OCI-LY7 (cell line): ENCODE results near the gene FOXO6. TPM values are rescaled to one million over a fixed set of nuclear protein-coding genes. Genes with fewer than 3 reads are reported as not detected.

Experiments
- BruUV-seq: library from RNA; stranded (reverse); fragments of 400-500 nt; replicated peaks from 2 replicates; lab custom pipeline; 2021; lab: Mats Ljungman, UMichigan
- CTCF ChIA-PET: fragments of 300-600 bp; sonication (Branson Sonifier 250); formaldehyde crosslinking; loops from one replicate; lab custom pipeline; 2022; ENCODE audit warnings: antibody characterized with exemption; ENCODE audit not compliant: unreplicated experiment; lab: Charles Lee
- POLR2A ChIA-PET: fragments of 300-600 bp; sonication (Branson Sonifier 250); formaldehyde crosslinking; loops from one replicate; lab custom pipeline; 2022; ENCODE audit warnings: antibody characterized with exemption; lab: Charles Lee
- DNase-seq: peaks from one replicate; pipeline ENCODE4 v3.0.0-alpha.2; 2015; ENCODE audit warnings: low spot score
- H2AFZ ChIP-seq: fragments of 200-600 bp; sonication (generic), shearing (Covaris generic); 2 replicates; pipeline ENCODE4 v1.6.1; 2014; ENCODE audit warnings: mild to moderate bottlenecking, antibody characterized with exemption, low read length, moderate library complexity
- H3K27ac ChIP-seq: fragments of 200-600 bp; sonication (generic); 2 replicates; pipeline ENCODE4 v1.5.1; 2014; ENCODE audit warnings: mixed run types, low read depth, mild to moderate bottlenecking, moderate library complexity, low read length, inconsistent platforms; ENCODE audit not compliant: poor library complexity, severe bottlenecking
- H3K36me3 ChIP-seq: fragments of 200-600 bp; sonication (generic); 2 replicates; pipeline ENCODE4 v1.6.1; 2014; ENCODE audit warnings: mild to moderate bottlenecking, antibody characterized with exemption, low read length, moderate library complexity, mixed read lengths; ENCODE audit not compliant: insufficient read depth
- H3K4me1 ChIP-seq: fragments of 200-600 bp; sonication (generic); 2 replicates; pipeline ENCODE4 v1.5.1; 2014; ENCODE audit warnings: mild to moderate bottlenecking, low read length; ENCODE audit not compliant: insufficient read depth, poor library complexity, severe bottlenecking
- H3K4me2 ChIP-seq: fragments of 200-600 bp; sonication (generic); 2 replicates; pipeline ENCODE4 v1.6.1; 2014; ENCODE audit warnings: mild to moderate bottlenecking, low read length
- H3K4me3 ChIP-seq: fragments of 200-600 bp; sonication (generic); 2 replicates; pipeline ENCODE4 v1.5.1; 2014; ENCODE audit warnings: mild to moderate bottlenecking, low read depth, low read length; ENCODE audit not compliant: poor library complexity, severe bottlenecking
- H3K79me2 ChIP-seq: fragments of 200-600 bp; sonication (generic); 2 replicates; pipeline ENCODE4 v1.6.1; 2016; ENCODE audit warnings: low read depth, mild to moderate bottlenecking, low read length, moderate library complexity, mixed read lengths; ENCODE audit not compliant: insufficient read depth
- H3K9me2 ChIP-seq: fragments of 200-600 bp; sonication (generic); 2 replicates; pipeline ENCODE4 v1.6.1; 2016; ENCODE audit warnings: mild to moderate bottlenecking, low read length, mixed read lengths; ENCODE audit not compliant: insufficient read depth
- H3K9me3 ChIP-seq: fragments of 200-600 bp; sonication (generic); 2 replicates; pipeline ENCODE4 v1.6.1; 2014; ENCODE audit warnings: mild to moderate bottlenecking, mixed run types, low read length, mixed read lengths
- H4K20me1 ChIP-seq: fragments of 200-600 bp; sonication (generic); 2 replicates; pipeline ENCODE4 v1.6.1; 2014; ENCODE audit warnings: mild to moderate bottlenecking, antibody characterized with exemption, low read length, moderate library complexity, mixed read lengths; ENCODE audit not compliant: insufficient read depth
- CTCF ChIP-seq: fragments of 200-600 bp; sonication (generic); conservative IDR thresholded peaks from 2 replicates; pipeline ENCODE4 v1.5.1; 2014; ENCODE audit warnings: mild to moderate bottlenecking, antibody characterized with exemption, low read length, moderate library complexity, mixed read lengths
- EZH2phosphoT487 ChIP-seq: fragments of 200-600 bp; sonication (generic); IDR thresholded peaks from 2 replicates; pipeline ENCODE4 v1.6.1; 2018; ENCODE audit warnings: low read depth, borderline replicate concordance, mild to moderate bottlenecking, mixed run types, antibody characterized with exemption, low read length, moderate library complexity, mixed read lengths
- intact Hi-C: fragments of 100-400 bp; cut with micrococcal nuclease; formaldehyde crosslinking; loops from one replicate; pipeline ENCODE4 v1.10.0; 2022; ENCODE audit not compliant: unreplicated experiment
- total RNA-seq, 2 experiments: library from RNA; depleted of rRNA in 1 of 2; stranded (reverse); fragments of >200 nt in 1 of 2; shearing (Covaris generic) in 1 of 2; gene quantifications; 2 replicates each; pipeline ENCODE4 v1.2.3, GENCODE V29; 2014 to 2022

FOXO6 gene
- total RNA-seq, 2 experiments from 2014 or later, result not detected

- no peak overlapping the region for H3K4me3 ChIP-seq
- ChIA-PET POLR2A (no interaction called here), CTCF (no interaction called here)
- H3K4me2 ChIP-seq, result no peak overlapping the region
- H4K20me1 ChIP-seq, result no peaks in the 10 kb centered on the region
- no TSS peak for BruUV-seq
- no peaks in the 10 kb centered on the region for H3K4me1 ChIP-seq
- DNase-seq, result no peak
- H3K9me3 ChIP-seq, result no peaks in the 10 kb centered on the region
- H3K79me2 ChIP-seq, result no peaks in the 10 kb centered on the region
- H3K9me2 ChIP-seq, result no peaks in the 10 kb centered on the region
- H2AFZ ChIP-seq, result no peak overlapping the region
- no peak for TF ChIP-seq EZH2phosphoT487
- TF ChIP-seq CTCF, result no peak
- intact Hi-C loops, result no loop called here
- no peak overlapping the region for H3K27ac ChIP-seq
- H3K36me3 ChIP-seq, result no peaks in the 10 kb centered on the region
Measured at GRCh38 chr1:41371630-41372599, 10.7 kb downstream of the FOXO6 start.

GRCh38 chr1:41372600-41372993 lies 11.4 kb downstream of the FOXO6 start:
- Histone ChIP-seq H3K9me3 (no peaks in the 10 kb centered on the region), H3K79me2 (no peaks in the 10 kb centered on the region), H3K4me2 (no peak overlapping the region), H2AFZ (no peak overlapping the region), H3K27ac (no peak overlapping the region), H4K20me1 (no peaks in the 10 kb centered on the region), H3K4me3 (no peak overlapping the region), H3K4me1 (no peaks in the 10 kb centered on the region), H3K36me3 (no peaks in the 10 kb centered on the region), H3K9me2 (no peaks in the 10 kb centered on the region)
- intact Hi-C loops, result no loop called here
- TF ChIP-seq EZH2phosphoT487, result no peak
- TF ChIP-seq CTCF, result no peak
- BruUV-seq, result no TSS peak
- no peak for DNase-seq
- CTCF ChIA-PET, result no interaction called here
- POLR2A ChIA-PET, result no interaction called here

- BruUV-seq, result no TSS peak
- no peaks in the 10 kb centered on the region for H3K36me3 ChIP-seq
- no peaks in the 10 kb centered on the region for H3K79me2 ChIP-seq
- H4K20me1 ChIP-seq, result no peaks in the 10 kb centered on the region
- H3K27ac ChIP-seq, result no peak overlapping the region
- no peaks in the 10 kb centered on the region for H3K4me1 ChIP-seq
- no peaks in the 10 kb centered on the region for H3K9me3 ChIP-seq
- ChIA-PET CTCF (no interaction called here), POLR2A (no interaction called here)
- H3K4me3 ChIP-seq, result no peak overlapping the region
- no peak for DNase-seq
- H2AFZ ChIP-seq, result no peak overlapping the region
- TF ChIP-seq CTCF (no peak), EZH2phosphoT487 (no peak)
- H3K4me2 ChIP-seq, result no peak overlapping the region
- H3K9me2 ChIP-seq, result no peaks in the 10 kb centered on the region
- intact Hi-C loops, result no loop called here
Measured at GRCh38 chr1:41373373-41373772, 12.1 kb downstream of the FOXO6 start.
